ENCODE data around the gene EPB41L4A.

- peak; percentile 78 for TF ChIP-seq CTCF (IDR thresholded peaks at IDR 0.05)
- TF ChIP-seq POLR2AphosphoS5 (IDR thresholded peaks at IDR 0.05; ENCODE audit: low read depth, low read length): no peak
- no peak for TF ChIP-seq TCF7L2 (IDR thresholded peaks at IDR 0.05; ENCODE audit: low read depth, low read length)
- TF ChIP-seq REST (IDR thresholded peaks at IDR 0.05; ENCODE audit: insufficient read depth in 1 of 2, low read depth in 2 of 2, low read length in 1 of 2): no peak
These were observed 244.0 kb downstream of the EPB41L4A start for GRCh38 chr5:112174959-112175594.
